AG04450 (cell line): Measurements from ENCODE around the gene AGTPBP1. TPM values are rescaled to one million over a fixed set of nuclear protein-coding genes. Genes with fewer than 3 reads are reported as not detected.

Experiments
- CTCF ChIA-PET: fragments of 300-600, 350-600 bp; formaldehyde crosslinking; extraction: SDS; loops from one replicate; lab custom pipeline; 2022; ENCODE audit warnings: antibody characterized with exemption, inconsistent platforms; lab: Charles Lee
- POLR2A ChIA-PET: fragments of 350-600 bp; formaldehyde crosslinking; extraction: SDS; loops from one replicate; lab custom pipeline; 2021; ENCODE audit warnings: antibody characterized with exemption, inconsistent platforms; lab: Yijun Ruan, JAX
- DNase-seq: peaks from one replicate; pipeline ENCODE4 v3.0.0-alpha.2; 2011; ENCODE audit warnings: low read depth, low spot score
- H3K27ac ChIP-seq: one replicate; pipeline ENCODE4 v1.5.1; 2012; ENCODE audit warnings: low read depth, low read length, control low read depth
- H3K27me3 ChIP-seq: one replicate; pipeline ENCODE4 v1.6.0; 2012; ENCODE audit warnings: low read length; ENCODE audit not compliant: control insufficient read depth, insufficient read depth
- H3K4me3 ChIP-seq: 2 replicates; pipeline ENCODE4 v1.5.1; 2011; ENCODE audit warnings: mild to moderate bottlenecking, low read depth, low read length, control low read depth
- H3K9me3 ChIP-seq: 2 replicates; pipeline ENCODE4 v1.5.1; 2012; ENCODE audit warnings: low read length; ENCODE audit not compliant: control insufficient read depth, insufficient read depth
- CTCF ChIP-seq: IDR thresholded peaks from 2 replicates; pipeline ENCODE4 v1.5.1; 2011; ENCODE audit warnings: low read depth, low read length, control low read depth, inconsistent platforms
- polyA plus RNA-seq: library from polyadenylated mRNA; depleted of rRNA; stranded (reverse); fragments of >200 nt; gene quantifications from 2 replicates; pipeline ENCODE4 v1.2.3, GENCODE V29; 2011

AGTPBP1 gene
- polyA plus RNA-seq, 1 experiment = 4.4 TPM

- ChIA-PET POLR2A (no interaction called here), CTCF (interaction anchor here (1.1 kb wide), 1 partner anchor 16 kb away, joined by 5 read pairs; no protein-coding TSS in a partner anchor)
- Histone ChIP-seq H3K27me3 (no peaks in the 10 kb centered on the region), H3K9me3 (no peaks in the 10 kb centered on the region), H3K27ac (no peak overlapping the region), H3K4me3 (no peak overlapping the region)
- DNase-seq = no peak
- no peak for TF ChIP-seq CTCF
These were observed 24.5 kb downstream of the AGTPBP1 start for GRCh38 chr9:85717220-85717619.

- DNase-seq = no peak
- TF ChIP-seq CTCF = 0 out of 2 replicates have a peak, but pooled peaks have one; percentile 8
- Histone ChIP-seq H3K9me3 (no peaks in the 10 kb centered on the region), H3K4me3 (no peak overlapping the region), H3K27ac (no peak overlapping the region), H3K27me3 (no peaks in the 10 kb centered on the region)
- POLR2A ChIA-PET = no interaction called here
- CTCF ChIA-PET = interaction anchor here (0.9 kb wide), 1 partner anchor 18 kb away, joined by 4 read pairs; no protein-coding TSS in a partner anchor
These were observed 25.5 kb downstream of the AGTPBP1 start for GRCh38 chr9:85716031-85716877.

- Histone ChIP-seq H3K27me3 (no peaks in the 10 kb centered on the region), H3K4me3 (no peak overlapping the region), H3K9me3 (no peaks in the 10 kb centered on the region), H3K27ac (no peak overlapping the region)
- POLR2A ChIA-PET = no interaction called here
- DNase-seq = no peak
- no peak for TF ChIP-seq CTCF
- CTCF ChIA-PET = interaction anchor here (0.9 to 1.2 kb wide), 2 partner anchors 18 kb away, joined by 4 to 6 read pairs; no protein-coding TSS in a partner anchor
These were observed 26.2 kb downstream of the AGTPBP1 start for GRCh38 chr9:85715587-85715986.

GRCh38 chr9:85713897-85714296, 27.9 kb downstream of the AGTPBP1 start:
- DNase-seq = no peak
- POLR2A ChIA-PET = no interaction called here
- no peak overlapping the region for H3K27ac ChIP-seq
- no peaks in the 10 kb centered on the region for H3K27me3 ChIP-seq
- no peak overlapping the region for H3K4me3 ChIP-seq
- H3K9me3 ChIP-seq = no peaks in the 10 kb centered on the region
- CTCF ChIA-PET = no interaction called here
- no peak for TF ChIP-seq CTCF

- ChIA-PET CTCF (interaction anchor here (0.6 kb wide), 1 partner anchor 19 kb away, joined by 3 read pairs; no protein-coding TSS in a partner anchor), POLR2A (no interaction called here)
- DNase-seq = no peak
- Histone ChIP-seq H3K27ac (no peak overlapping the region), H3K27me3 (no peaks in the 10 kb centered on the region), H3K4me3 (no peak overlapping the region), H3K9me3 (no peaks in the 10 kb centered on the region)
- TF ChIP-seq CTCF = no peak
These were observed 37.0 kb downstream of the AGTPBP1 start for GRCh38 chr9:85704744-85705143.
